Measurements from ENCODE around the gene PEX6. TPM values are rescaled to one million over a fixed set of nuclear protein-coding genes. Genes with fewer than 3 reads are reported as not detected.

PEX6 gene
- total and polyA plus RNA-seq, 2 of the 13 experiments (the other 11 are each of a cell fraction or from before 2014, with no cell fraction given), result 5.1 to 6.7 TPM

DNA sequence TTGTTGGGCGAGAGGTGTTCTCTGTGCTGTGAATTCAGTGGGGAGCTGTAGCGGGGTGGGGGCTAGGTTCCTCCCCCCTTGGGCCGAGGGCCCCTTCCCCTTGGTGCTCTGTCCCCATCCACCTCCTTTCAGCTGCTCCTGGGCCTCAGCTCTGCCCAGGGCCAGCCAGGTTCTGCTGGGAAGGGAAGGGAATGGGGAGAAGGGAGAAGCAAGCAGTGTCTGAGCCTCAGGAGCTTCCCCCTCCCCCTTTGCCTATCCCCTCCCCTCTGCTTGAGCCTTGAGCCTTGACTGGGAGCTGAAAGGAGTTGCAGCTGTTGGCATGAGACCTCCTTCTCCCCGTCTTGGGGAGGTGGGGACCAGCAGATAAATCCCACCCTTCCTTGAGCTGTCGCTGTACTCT is 41.9 kb upstream of the PEX6 start (continued):
- TF ChIP-seq, protein P1, sequence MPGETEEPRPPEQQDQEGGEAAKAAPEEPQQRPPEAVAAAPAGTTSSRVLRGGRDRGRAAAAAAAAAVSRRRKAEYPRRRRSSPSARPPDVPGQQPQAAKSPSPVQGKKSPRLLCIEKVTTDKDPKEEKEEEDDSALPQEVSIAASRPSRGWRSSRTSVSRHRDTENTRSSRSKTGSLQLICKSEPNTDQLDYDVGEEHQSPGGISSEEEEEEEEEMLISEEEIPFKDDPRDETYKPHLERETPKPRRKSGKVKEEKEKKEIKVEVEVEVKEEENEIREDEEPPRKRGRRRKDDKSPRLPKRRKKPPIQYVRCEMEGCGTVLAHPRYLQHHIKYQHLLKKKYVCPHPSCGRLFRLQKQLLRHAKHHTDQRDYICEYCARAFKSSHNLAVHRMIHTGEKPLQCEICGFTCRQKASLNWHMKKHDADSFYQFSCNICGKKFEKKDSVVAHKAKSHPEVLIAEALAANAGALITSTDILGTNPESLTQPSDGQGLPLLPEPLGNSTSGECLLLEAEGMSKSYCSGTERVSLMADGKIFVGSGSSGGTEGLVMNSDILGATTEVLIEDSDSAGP (CRISPR knock-in tag; IDR thresholded peaks at IDR 0.05; ENCODE audit: borderline replicate concordance), result 0 out of 2 replicates have a peak, but pooled peaks have one; percentile 2
- TF ChIP-seq, protein P2, sequence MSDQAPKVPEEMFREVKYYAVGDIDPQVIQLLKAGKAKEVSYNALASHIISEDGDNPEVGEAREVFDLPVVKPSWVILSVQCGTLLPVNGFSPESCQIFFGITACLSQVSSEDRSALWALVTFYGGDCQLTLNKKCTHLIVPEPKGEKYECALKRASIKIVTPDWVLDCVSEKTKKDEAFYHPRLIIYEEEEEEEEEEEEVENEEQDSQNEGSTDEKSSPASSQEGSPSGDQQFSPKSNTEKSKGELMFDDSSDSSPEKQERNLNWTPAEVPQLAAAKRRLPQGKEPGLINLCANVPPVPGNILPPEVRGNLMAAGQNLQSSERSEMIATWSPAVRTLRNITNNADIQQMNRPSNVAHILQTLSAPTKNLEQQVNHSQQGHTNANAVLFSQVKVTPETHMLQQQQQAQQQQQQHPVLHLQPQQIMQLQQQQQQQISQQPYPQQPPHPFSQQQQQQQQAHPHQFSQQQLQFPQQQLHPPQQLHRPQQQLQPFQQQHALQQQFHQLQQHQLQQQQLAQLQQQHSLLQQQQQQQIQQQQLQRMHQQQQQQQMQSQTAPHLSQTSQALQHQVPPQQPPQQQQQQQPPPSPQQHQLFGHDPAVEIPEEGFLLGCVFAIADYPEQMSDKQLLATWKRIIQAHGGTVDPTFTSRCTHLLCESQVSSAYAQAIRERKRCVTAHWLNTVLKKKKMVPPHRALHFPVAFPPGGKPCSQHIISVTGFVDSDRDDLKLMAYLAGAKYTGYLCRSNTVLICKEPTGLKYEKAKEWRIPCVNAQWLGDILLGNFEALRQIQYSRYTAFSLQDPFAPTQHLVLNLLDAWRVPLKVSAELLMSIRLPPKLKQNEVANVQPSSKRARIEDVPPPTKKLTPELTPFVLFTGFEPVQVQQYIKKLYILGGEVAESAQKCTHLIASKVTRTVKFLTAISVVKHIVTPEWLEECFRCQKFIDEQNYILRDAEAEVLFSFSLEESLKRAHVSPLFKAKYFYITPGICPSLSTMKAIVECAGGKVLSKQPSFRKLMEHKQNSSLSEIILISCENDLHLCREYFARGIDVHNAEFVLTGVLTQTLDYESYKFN (CRISPR knock-in tag; conservative IDR thresholded peaks at IDR 0.05), result 0 out of 2 replicates have a peak, but pooled peaks have one; percentile 11
- peak; percentile 30; the same call in 1 of the 2 replicates for TF ChIP-seq ZNF354B (CRISPR knock-in tag; IDR thresholded peaks at IDR 0.05)
- no peak for TF ChIP-seq ZNF530 (CRISPR knock-in tag; IDR thresholded peaks at IDR 0.05; ENCODE audit: low read depth)
- 0 out of 2 replicates have a peak, but pooled peaks have one; percentile 20 for TF ChIP-seq ZNF605 (CRISPR knock-in tag; IDR thresholded peaks at IDR 0.05)
- TF ChIP-seq, protein P3, sequence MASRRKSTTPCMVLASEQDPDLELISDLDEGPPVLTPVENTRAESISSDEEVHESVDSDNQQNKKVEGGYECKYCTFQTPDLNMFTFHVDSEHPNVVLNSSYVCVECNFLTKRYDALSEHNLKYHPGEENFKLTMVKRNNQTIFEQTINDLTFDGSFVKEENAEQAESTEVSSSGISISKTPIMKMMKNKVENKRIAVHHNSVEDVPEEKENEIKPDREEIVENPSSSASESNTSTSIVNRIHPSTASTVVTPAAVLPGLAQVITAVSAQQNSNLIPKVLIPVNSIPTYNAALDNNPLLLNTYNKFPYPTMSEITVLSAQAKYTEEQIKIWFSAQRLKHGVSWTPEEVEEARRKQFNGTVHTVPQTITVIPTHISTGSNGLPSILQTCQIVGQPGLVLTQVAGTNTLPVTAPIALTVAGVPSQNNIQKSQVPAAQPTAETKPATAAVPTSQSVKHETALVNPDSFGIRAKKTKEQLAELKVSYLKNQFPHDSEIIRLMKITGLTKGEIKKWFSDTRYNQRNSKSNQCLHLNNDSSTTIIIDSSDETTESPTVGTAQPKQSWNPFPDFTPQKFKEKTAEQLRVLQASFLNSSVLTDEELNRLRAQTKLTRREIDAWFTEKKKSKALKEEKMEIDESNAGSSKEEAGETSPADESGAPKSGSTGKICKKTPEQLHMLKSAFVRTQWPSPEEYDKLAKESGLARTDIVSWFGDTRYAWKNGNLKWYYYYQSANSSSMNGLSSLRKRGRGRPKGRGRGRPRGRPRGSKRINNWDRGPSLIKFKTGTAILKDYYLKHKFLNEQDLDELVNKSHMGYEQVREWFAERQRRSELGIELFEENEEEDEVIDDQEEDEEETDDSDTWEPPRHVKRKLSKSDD (CRISPR knock-in tag; IDR thresholded peaks at IDR 0.05; ENCODE audit: low read depth), result no peak

Data from HepG2 (cell line).